GM12801 (cell line): ENCODE measurements around the gene TRAPPC5.

ENCODE experiments used
- TF ChIP-seq, protein P1 (sequence below): IDR thresholded peaks from one replicate; pipeline ENCODE4 v1.5.1; 2011; ENCODE audit warnings: control low read depth; ENCODE audit not compliant: insufficient read length; ENCODE audit errors: extremely low read depth

TRAPPC5 gene

DNA sequence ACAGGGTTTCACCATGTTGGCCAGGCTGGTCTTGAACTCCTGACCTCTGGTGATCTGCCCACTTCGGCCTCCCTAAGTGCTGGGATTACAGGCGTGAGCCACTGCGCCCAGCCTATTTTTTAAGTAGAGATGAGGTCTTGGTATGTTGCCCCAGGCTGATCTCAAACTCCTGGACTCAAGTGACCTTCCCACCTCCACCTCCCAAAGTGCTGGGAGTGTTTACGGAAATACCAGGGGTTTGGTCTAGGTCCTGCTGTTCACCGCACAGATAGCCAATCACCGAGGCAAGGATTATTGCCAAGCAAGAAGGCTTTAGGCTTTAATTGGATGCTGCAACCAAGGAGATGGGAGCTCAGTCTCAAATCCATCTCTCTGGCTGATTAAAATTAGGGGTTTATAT lies 39.7 kb downstream of the TRAPPC5 start:
- TF ChIP-seq, protein P1, sequence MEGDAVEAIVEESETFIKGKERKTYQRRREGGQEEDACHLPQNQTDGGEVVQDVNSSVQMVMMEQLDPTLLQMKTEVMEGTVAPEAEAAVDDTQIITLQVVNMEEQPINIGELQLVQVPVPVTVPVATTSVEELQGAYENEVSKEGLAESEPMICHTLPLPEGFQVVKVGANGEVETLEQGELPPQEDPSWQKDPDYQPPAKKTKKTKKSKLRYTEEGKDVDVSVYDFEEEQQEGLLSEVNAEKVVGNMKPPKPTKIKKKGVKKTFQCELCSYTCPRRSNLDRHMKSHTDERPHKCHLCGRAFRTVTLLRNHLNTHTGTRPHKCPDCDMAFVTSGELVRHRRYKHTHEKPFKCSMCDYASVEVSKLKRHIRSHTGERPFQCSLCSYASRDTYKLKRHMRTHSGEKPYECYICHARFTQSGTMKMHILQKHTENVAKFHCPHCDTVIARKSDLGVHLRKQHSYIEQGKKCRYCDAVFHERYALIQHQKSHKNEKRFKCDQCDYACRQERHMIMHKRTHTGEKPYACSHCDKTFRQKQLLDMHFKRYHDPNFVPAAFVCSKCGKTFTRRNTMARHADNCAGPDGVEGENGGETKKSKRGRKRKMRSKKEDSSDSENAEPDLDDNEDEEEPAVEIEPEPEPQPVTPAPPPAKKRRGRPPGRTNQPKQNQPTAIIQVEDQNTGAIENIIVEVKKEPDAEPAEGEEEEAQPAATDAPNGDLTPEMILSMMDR, result no peak

DNA sequence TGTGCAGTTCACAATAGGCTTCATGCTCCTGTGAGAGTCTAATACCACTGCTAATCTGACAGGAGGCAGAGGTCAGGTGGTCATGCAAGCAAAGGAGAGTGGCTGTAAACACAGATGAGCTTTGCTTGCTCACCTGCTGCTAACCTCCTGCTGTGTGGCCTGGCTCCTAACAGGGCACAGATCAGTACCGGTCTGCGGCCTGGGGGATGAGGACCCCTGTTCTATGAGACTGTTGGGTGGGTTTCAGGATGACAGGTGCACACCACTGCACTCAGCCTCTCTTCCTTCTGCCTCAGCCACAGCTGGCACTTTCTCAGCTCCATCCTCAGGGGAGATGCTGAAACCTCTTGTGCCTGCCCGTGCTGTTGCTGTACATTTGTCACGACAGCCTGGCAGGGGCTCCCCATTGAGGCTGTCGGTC lies 41.6 kb downstream of the TRAPPC5 start:
- TF ChIP-seq, protein P1, result no peak

DNA sequence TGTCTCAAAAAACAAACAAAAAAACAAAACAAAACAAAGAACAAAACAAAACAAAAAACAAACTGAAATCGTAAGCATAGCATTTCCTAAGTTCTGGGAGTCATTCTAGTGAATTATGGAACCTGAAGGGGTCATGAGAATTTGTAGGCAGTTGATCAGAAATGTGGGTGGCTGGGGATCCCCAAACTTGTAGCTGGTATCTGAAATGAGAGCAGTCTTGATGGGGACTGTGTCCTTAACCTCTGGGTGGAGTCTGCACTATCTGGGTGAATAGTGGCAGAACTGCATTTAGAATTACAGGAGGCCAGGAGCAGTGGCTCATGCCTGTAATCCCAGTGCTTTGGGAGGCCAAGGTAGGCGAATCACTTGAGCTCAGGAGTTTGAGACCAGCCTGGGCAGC lies 45.2 kb downstream of the TRAPPC5 start:
- TF ChIP-seq, protein P1, result no peak

DNA sequence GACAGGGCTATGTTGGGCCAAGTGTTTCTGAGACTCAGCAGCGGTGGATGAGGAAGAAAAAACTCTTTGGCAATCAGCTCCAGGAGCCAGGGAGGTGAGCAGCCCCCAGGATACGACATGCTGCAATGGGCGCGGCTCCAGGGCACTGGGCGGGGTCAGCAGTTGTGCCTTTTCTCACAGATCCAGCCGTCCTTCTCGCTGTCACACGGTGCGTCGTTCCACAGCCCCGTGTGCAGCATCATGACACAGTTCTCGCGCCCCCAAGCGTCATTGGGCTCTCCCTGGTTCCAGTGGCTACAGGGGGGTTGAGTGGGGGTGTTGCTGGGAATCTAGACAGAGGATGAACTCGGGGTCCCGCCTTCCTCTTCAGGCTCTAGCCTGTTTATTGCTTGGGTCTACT lies 48.6 kb downstream of the TRAPPC5 start:
- TF ChIP-seq, protein P1, result no peak

DNA sequence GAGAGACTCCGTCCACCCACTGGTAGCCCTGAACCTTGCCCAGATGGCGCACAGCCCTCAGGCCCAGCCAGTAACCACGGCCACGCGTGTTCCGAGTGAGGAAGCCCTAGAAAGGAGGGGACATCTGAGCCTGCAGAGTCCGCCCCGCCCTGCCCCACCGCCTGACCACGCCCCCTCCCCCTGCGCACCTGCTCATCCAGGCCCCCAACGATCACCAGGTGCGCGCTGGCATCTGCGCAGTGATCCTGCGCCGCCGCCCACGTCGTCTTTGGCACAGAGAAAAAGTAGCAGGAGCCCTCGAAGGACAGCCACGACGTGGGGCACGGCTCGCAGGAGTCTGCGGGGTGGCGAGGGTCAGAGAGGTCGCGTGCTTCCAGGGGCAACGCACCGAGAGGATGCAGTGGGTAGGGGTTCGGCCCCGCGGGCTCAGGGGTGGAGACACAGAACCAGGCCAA lies 49.2 kb downstream of the TRAPPC5 start:
- TF ChIP-seq, protein P1, result no peak

DNA sequence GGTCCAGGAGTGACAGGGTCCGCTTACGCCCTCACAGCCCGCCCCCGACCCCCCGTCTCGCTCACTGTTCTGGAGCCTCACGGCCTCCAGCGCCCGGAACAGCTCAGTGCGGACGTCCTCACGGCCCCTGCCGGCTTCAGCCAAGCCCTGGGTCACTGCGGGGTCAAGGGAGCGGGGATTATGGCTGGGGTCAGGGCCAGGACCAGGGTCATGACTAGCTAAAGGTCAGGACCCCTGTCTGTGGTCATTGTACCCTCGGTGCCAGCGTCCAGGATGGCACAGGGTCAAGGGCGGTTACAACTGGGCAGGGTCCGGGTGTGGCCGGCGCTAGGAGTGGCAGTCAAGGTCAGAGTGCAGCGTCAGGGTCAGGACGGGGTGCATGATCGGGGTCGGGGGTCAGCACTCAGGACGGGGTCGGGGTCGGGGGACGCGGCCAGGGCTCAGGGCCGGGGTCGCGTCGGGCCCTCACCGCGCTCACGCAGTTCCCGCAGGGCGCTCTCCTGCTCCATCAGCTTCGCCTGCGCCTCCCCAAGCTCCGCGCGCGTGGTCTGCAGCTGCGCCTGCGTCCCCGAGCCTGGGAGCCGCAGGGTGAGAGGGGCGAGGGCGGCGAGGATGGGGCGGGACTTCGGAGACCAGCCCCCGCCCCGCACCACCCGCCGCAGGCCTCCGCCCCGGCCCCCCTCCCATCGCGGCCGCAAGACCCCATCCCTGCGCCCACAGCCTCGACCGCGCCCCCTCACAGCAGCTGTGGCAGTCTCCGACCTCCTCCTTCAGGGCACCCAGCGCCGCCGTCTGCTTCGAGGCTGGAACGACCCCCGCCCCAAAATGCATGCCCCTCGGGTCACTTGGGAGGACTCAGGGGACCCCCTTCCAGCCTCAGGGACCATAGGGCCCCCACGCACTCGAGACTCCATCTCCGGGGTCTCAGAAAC lies 49.9 kb downstream of the TRAPPC5 start:
- TF ChIP-seq, protein P1, result no peak

DNA sequence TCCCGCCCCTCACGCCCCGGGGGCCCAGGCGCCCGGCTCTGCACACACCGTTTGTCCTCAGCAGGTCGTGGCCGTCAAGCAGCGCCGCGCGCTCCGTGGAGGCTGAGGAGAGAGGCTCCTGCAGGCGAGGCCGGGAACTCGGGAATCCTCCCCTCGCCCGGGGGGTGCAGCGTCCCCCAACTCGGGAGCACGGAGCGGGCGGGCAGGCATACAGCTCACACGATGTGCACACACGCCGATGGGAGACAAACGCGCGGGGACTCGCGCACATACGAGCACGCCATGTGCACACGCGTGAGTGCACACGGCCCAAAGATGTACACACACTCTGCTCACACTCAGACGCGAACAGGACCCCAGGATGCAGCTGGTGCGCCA lies 50.6 kb downstream of the TRAPPC5 start:
- TF ChIP-seq, protein P1, result no peak
